WTC11 (cell line): ENCODE data around the gene C6orf47. TPM values are rescaled to one million over a fixed set of nuclear protein-coding genes. Genes with fewer than 3 reads are reported as not detected.

Source experiments
- ATAC-seq: fragments of 200-7000 bp; cut with Tn5 transposase; 2 replicates; pipeline ENCODE4 v1.10.0; 2021; ENCODE audit warnings: mild to moderate bottlenecking, moderate library complexity
- CTCF ChIA-PET: fragments of 300-600 bp; sonication (Branson Sonifier 250); formaldehyde crosslinking; loops from one replicate; lab custom pipeline; 2021; ENCODE audit warnings: antibody characterized with exemption; lab: Charles Lee
- POLR2A ChIA-PET: fragments of 350-600 bp; sonication (Branson Sonifier 250); formaldehyde crosslinking; loops from one replicate; lab custom pipeline; 2021; ENCODE audit warnings: antibody characterized with exemption; lab: Charles Lee
- DNase-seq: peaks from one replicate; pipeline ENCODE4 v3.0.0; 2021; ENCODE audit warnings: low spot score
- H3K27ac Mint-ChIP-seq: 2 replicates; pipeline ENCODE4 v1.8.0; 2021; ENCODE audit warnings: mixed read lengths
- H3K27me3 Mint-ChIP-seq: 2 replicates; pipeline ENCODE4 v1.8.0; 2021; ENCODE audit warnings: low read depth, mild to moderate bottlenecking, moderate library complexity, mixed read lengths
- H3K36me3 Mint-ChIP-seq: 2 replicates; pipeline ENCODE4 v1.8.0; 2021; ENCODE audit warnings: mixed read lengths
- H3K4me1 Mint-ChIP-seq: 2 replicates; pipeline ENCODE4 v1.8.0; 2022; ENCODE audit warnings: mixed read lengths
- H3K4me3 Mint-ChIP-seq: 2 replicates; pipeline ENCODE4 v1.8.0; 2021; ENCODE audit warnings: mild to moderate bottlenecking, moderate library complexity, mixed read lengths
- H3K9me3 Mint-ChIP-seq: 2 replicates; pipeline ENCODE4 v1.8.0; 2021; ENCODE audit warnings: mixed read lengths
- FOXP1 ChIP-seq: sonication (generic); formaldehyde crosslinking; IDR thresholded peaks from 2 replicates; pipeline ENCODE4 v1.8.0; 2022; ENCODE audit warnings: missing genetic modification reagents, mild to moderate bottlenecking, moderate library complexity, borderline replicate concordance
- GABPB1 ChIP-seq: sonication (generic); formaldehyde crosslinking; IDR thresholded peaks from 2 replicates; pipeline ENCODE4 v1.8.1; 2023; ENCODE audit warnings: mild to moderate bottlenecking, missing genetic modification reagents
- GRHL2 ChIP-seq: fragments of 250-450 bp; sonication (Bioruptor Pico); IDR thresholded peaks from 2 replicates; pipeline ENCODE4 v1.8.0; 2022; ENCODE audit warnings: mild to moderate bottlenecking, moderate library complexity; ENCODE audit not compliant: insufficient replicate concordance, severe bottlenecking
- NFYB ChIP-seq: sonication (generic); formaldehyde crosslinking; conservative IDR thresholded peaks from 2 replicates; pipeline ENCODE4 v1.8.0; 2022; ENCODE audit warnings: low read depth, missing genetic modification reagents
- NR3C1 ChIP-seq: sonication (generic); formaldehyde crosslinking; conservative IDR thresholded peaks from 2 replicates; pipeline ENCODE4 v1.8.1; 2023; ENCODE audit warnings: low read depth, mild to moderate bottlenecking, missing genetic modification reagents
- OVOL2 ChIP-seq: fragments of 250-450 bp; sonication (Bioruptor Pico); IDR thresholded peaks from 2 replicates; pipeline ENCODE4 v1.9.0; 2021; ENCODE audit warnings: mild to moderate bottlenecking, borderline replicate concordance
- PRRX2 ChIP-seq: fragments of 250-450 bp; sonication (Bioruptor Pico); IDR thresholded peaks from 2 replicates; pipeline ENCODE4 v1.8.0; 2021; ENCODE audit warnings: mild to moderate bottlenecking
- RELA ChIP-seq: sonication (generic); formaldehyde crosslinking; IDR thresholded peaks from 2 replicates; pipeline ENCODE4 v1.8.1; 2022; ENCODE audit warnings: missing genetic modification reagents, mild to moderate bottlenecking, borderline replicate concordance
- TCF7 ChIP-seq: sonication (generic); formaldehyde crosslinking; IDR thresholded peaks from 2 replicates; pipeline ENCODE4 v1.8.0; 2022; ENCODE audit warnings: mild to moderate bottlenecking, low read depth, missing genetic modification reagents, moderate library complexity
- TP53 ChIP-seq: sonication (generic); formaldehyde crosslinking; IDR thresholded peaks from 2 replicates; pipeline ENCODE4 v1.8.1; 2023; ENCODE audit warnings: mild to moderate bottlenecking, missing genetic modification reagents
- ZBTB21 ChIP-seq: sonication (generic); formaldehyde crosslinking; IDR thresholded peaks from 2 replicates; pipeline ENCODE4 v1.8.1; 2023; ENCODE audit warnings: mild to moderate bottlenecking, missing genetic modification reagents, borderline replicate concordance
- ZNF121 ChIP-seq: sonication (generic); formaldehyde crosslinking; IDR thresholded peaks from 2 replicates; pipeline ENCODE4 v1.8.0; 2023; ENCODE audit warnings: missing genetic modification reagents
- ZNF138 ChIP-seq: sonication (generic); formaldehyde crosslinking; conservative IDR thresholded peaks from 2 replicates; pipeline ENCODE4 v1.8.1; 2022; ENCODE audit warnings: mild to moderate bottlenecking, moderate library complexity, missing genetic modification reagents
- ZNF416 ChIP-seq: fragments of 250-450 bp; sonication (Bioruptor Pico); IDR thresholded peaks from 2 replicates; pipeline ENCODE4 v1.9.0; 2021; ENCODE audit warnings: mild to moderate bottlenecking, inconsistent platforms
- ZNF423 ChIP-seq: fragments of 250-450 bp; sonication (Bioruptor Pico); IDR thresholded peaks from 2 replicates; pipeline ENCODE4 v2.1.2; 2022; ENCODE audit warnings: mild to moderate bottlenecking, moderate library complexity
- total RNA-seq: library from RNA; stranded (reverse); gene quantifications from 3 replicates; pipeline ENCODE4 v1.2.3, GENCODE V29; 2021
- TF ChIP-seq, protein P1 (sequence below): sonication (generic); formaldehyde crosslinking; IDR thresholded peaks from 2 replicates; pipeline ENCODE4 v1.8.0; 2023; ENCODE audit warnings: mild to moderate bottlenecking, missing genetic modification reagents
- TF ChIP-seq, protein P2 (sequence below): sonication (generic); formaldehyde crosslinking; IDR thresholded peaks from 2 replicates; pipeline ENCODE4 v1.8.0; 2022; ENCODE audit warnings: mild to moderate bottlenecking, missing genetic modification reagents
- TF ChIP-seq, protein P3 (sequence below): sonication (generic); formaldehyde crosslinking; IDR thresholded peaks from 2 replicates; pipeline ENCODE4 v1.8.1; 2023; ENCODE audit warnings: mild to moderate bottlenecking, moderate library complexity, missing genetic modification reagents
- TF ChIP-seq, protein P4 (sequence below): sonication (generic); formaldehyde crosslinking; IDR thresholded peaks from 2 replicates; pipeline ENCODE4 v1.8.1; 2022; ENCODE audit warnings: missing genetic modification reagents, borderline replicate concordance

Gene C6orf47
- total RNA-seq, 1 experiment from 2014 or later = 16.3 TPM

DNA sequence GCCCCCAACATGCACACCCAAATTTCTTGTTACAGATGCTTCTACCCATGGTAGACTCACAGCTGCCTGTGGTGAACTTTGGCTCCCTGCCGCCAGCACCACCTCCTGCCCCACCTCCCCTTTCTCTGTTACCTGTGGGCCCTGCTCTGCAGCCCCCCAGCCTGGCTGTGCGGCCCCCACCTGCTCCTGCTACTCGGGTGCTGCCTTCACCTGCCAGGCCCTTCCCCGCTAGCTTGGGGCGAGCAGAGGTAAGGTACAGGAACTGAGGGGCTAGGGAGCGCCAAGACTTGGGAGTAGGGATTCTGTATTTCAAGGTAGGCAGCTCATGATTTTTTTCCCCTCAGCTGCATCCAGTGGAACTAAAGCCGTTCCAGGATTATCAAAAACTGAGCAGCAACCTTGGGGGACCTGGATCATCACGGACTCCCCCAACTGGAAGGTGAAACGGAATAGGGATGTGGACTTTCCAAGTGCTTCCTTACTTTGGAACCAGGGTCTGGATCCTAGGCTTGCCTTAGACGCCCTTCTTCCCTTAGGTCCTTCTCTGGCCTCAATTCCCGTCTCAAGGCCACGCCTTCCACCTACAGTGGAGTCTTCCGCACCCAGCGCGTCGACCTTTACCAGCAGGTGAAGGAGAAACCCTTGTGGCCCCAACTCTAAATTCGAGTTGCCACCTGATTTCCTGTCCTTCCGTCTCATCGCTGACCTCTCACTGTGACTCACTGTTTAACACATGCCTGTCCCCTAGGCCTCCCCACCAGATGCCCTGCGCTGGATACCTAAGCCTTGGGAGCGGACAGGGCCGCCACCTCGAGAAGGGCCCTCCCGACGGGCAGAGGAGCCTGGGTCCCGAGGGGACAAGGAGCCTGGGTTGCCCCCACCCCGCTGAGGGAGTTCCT is 23.6 kb downstream of the C6orf47 start:
- no peaks in the 10 kb centered on the region for H3K4me1 Mint-ChIP-seq
- no peak for ATAC-seq
- CTCF ChIA-PET = interaction anchor here (0.5 to 0.9 kb wide), 2 partner anchors 80 to 133 kb away, joined by 3 to 5 read pairs; no protein-coding TSS in a partner anchor
- H3K27me3 Mint-ChIP-seq = no peaks in the 10 kb centered on the region
- TF ChIP-seq TCF7 (CRISPR knock-in tag) = no peak
- no peak for TF ChIP-seq NFYB (CRISPR knock-in tag)
- no peak for TF ChIP-seq OVOL2 (CRISPR knock-in tag)
- TF ChIP-seq TP53 (CRISPR knock-in tag) = no peak
- TF ChIP-seq, protein P1, sequence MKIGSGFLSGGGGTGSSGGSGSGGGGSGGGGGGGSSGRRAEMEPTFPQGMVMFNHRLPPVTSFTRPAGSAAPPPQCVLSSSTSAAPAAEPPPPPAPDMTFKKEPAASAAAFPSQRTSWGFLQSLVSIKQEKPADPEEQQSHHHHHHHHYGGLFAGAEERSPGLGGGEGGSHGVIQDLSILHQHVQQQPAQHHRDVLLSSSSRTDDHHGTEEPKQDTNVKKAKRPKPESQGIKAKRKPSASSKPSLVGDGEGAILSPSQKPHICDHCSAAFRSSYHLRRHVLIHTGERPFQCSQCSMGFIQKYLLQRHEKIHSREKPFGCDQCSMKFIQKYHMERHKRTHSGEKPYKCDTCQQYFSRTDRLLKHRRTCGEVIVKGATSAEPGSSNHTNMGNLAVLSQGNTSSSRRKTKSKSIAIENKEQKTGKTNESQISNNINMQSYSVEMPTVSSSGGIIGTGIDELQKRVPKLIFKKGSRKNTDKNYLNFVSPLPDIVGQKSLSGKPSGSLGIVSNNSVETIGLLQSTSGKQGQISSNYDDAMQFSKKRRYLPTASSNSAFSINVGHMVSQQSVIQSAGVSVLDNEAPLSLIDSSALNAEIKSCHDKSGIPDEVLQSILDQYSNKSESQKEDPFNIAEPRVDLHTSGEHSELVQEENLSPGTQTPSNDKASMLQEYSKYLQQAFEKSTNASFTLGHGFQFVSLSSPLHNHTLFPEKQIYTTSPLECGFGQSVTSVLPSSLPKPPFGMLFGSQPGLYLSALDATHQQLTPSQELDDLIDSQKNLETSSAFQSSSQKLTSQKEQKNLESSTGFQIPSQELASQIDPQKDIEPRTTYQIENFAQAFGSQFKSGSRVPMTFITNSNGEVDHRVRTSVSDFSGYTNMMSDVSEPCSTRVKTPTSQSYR = no peak
- no peak for TF ChIP-seq ZNF138 (CRISPR knock-in tag)
- no peak for TF ChIP-seq ZBTB21
- no peak for TF ChIP-seq GABPB1
- no peak for TF ChIP-seq NR3C1 (CRISPR knock-in tag)
- no peak for TF ChIP-seq FOXP1 (CRISPR knock-in tag)
- TF ChIP-seq, protein P2, sequence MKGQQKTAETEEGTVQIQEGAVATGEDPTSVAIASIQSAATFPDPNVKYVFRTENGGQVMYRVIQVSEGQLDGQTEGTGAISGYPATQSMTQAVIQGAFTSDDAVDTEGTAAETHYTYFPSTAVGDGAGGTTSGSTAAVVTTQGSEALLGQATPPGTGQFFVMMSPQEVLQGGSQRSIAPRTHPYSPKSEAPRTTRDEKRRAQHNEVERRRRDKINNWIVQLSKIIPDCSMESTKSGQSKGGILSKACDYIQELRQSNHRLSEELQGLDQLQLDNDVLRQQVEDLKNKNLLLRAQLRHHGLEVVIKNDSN (CRISPR knock-in tag) = no peak
- TF ChIP-seq, protein P3, sequence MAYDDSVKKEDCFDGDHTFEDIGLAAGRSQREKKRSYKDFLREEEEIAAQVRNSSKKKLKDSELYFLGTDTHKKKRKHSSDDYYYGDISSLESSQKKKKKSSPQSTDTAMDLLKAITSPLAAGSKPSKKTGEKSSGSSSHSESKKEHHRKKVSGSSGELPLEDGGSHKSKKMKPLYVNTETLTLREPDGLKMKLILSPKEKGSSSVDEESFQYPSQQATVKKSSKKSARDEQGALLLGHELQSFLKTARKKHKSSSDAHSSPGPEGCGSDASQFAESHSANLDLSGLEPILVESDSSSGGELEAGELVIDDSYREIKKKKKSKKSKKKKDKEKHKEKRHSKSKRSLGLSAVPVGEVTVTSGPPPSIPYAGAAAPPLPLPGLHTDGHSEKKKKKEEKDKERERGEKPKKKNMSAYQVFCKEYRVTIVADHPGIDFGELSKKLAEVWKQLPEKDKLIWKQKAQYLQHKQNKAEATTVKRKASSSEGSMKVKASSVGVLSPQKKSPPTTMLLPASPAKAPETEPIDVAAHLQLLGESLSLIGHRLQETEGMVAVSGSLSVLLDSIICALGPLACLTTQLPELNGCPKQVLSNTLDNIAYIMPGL (CRISPR knock-in tag) = no peak
- no peak for TF ChIP-seq PRRX2 (CRISPR knock-in tag)
- no peak for TF ChIP-seq ZNF416 (CRISPR knock-in tag)
- no peak for TF ChIP-seq GRHL2 (CRISPR knock-in tag)
- no peak for TF ChIP-seq ZNF121 (CRISPR knock-in tag)
- TF ChIP-seq, protein P4, sequence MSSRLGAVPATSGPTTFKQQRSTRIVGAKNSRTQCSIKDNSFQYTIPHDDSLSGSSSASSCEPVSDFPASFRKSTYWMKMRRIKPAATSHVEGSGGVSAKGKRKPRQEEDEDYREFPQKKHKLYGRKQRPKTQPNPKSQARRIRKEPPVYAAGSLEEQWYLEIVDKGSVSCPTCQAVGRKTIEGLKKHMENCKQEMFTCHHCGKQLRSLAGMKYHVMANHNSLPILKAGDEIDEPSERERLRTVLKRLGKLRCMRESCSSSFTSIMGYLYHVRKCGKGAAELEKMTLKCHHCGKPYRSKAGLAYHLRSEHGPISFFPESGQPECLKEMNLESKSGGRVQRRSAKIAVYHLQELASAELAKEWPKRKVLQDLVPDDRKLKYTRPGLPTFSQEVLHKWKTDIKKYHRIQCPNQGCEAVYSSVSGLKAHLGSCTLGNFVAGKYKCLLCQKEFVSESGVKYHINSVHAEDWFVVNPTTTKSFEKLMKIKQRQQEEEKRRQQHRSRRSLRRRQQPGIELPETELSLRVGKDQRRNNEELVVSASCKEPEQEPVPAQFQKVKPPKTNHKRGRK = no peak
- TF ChIP-seq ZNF423 (CRISPR knock-in tag) = no peak
- no peak for TF ChIP-seq RELA
- TF ChIP-seq, all 79 proteins: peak for 0
- no peaks in the 10 kb centered on the region for H3K9me3 Mint-ChIP-seq
- no peak overlapping the region for H3K4me3 Mint-ChIP-seq
- peaks cover 77% of the 10 kb centered on the region for H3K36me3 Mint-ChIP-seq
- POLR2A ChIA-PET = interaction anchor here (0.7 to 1.2 kb wide), 2 partner anchors 27 to 103 kb away, joined by 3 to 4 read pairs; partner anchors contain the start of genes GPANK1 and MSH5
- peak overlapping the region; percentile 66 for H3K27ac Mint-ChIP-seq
- no peak for DNase-seq
